HAP-1 (cell line): ENCODE data around the gene CUX1.

ENCODE experiments used
- DNase-seq, 2 experiments: peaks; one replicate each; pipeline ENCODE4 v3.0.0-alpha.2; 2016 to 2020; ENCODE audit warnings: low spot score in 2 of 2
- H3K27me3 ChIP-seq: fragments of 250-450 bp; sonication (Bioruptor Pico); 2 replicates; pipeline ENCODE4 v1.5.1; 2020; ENCODE audit warnings: low read depth, mild to moderate bottlenecking, moderate library complexity
- H3K36me3 ChIP-seq: fragments of 250-450 bp; sonication (Bioruptor Pico); replicated peaks from 2 replicates; pipeline ENCODE4 v1.5.1; 2020; ENCODE audit warnings: mild to moderate bottlenecking
- H3K4me1 ChIP-seq: fragments of 250-450 bp; sonication (Bioruptor Pico); 2 replicates; pipeline ENCODE4 v1.5.1; 2020; ENCODE audit warnings: mild to moderate bottlenecking
- H3K4me3 ChIP-seq: fragments of 250-450 bp; sonication (Bioruptor Pico); 2 replicates; pipeline ENCODE4 v1.5.1; 2020; ENCODE audit warnings: mild to moderate bottlenecking, moderate library complexity
- H3K9me3 ChIP-seq: fragments of 250-450 bp; sonication (Bioruptor Pico); 2 replicates; pipeline ENCODE4 v1.5.1; 2020; ENCODE audit warnings: mild to moderate bottlenecking, moderate library complexity
- in situ Hi-C: fragments of 300-500 bp; cut with MboI; formaldehyde crosslinking; loops from 3 replicates; pipeline ENCODE4 v1.14.3; 2020; ENCODE audit warnings: low sequenced_read_pairs, inconsistent platforms, mixed read lengths

The CUX1 gene

DNA sequence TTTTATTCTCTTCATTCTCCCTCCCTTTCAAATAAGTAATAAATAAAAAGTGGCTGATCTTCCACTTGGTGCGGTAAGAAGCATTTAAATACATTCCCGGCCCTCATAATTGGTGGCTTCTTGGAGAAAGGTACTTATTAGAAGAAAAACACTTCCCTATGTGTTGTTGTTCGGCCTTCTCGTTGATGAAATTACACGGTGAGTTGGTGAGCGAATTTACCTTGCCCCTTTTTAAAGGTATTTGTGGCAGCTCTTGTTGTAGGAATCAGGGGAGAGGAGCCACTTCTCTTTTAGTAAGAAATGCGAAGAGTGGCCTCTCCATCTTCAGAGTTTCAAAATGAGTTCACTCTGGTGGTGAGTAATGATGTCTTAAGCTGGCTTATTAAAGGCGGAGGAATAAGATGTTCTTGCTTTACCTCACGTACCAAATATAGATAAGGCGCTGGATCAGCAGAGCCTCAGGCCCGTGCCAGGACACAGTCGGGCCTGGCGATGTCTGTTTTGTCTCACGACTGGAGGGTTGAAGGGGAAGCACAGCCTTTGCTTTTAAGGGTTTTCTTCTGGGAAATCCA lies 135.9 kb downstream of the CUX1 start:
- Histone ChIP-seq H3K27me3 (no peaks in the 10 kb centered on the region), H3K4me1 (peaks cover 4% of the 10 kb centered on the region; the same call in 1 of the 2 replicates), H3K4me3 (no peak overlapping the region), H3K9me3 (no peaks in the 10 kb centered on the region), H3K36me3 (no peaks in the 10 kb centered on the region)
- no peak for DNase-seq
- in situ Hi-C loops: no loop called here

- H3K4me1 ChIP-seq: peaks cover 4% of the 10 kb centered on the region; the same call in 1 of the 2 replicates
- DNase-seq: no peak
- no peaks in the 10 kb centered on the region for H3K36me3 ChIP-seq
- H3K4me3 ChIP-seq: no peak overlapping the region
- in situ Hi-C loops: no loop called here
- H3K9me3 ChIP-seq: no peaks in the 10 kb centered on the region
- H3K27me3 ChIP-seq: no peaks in the 10 kb centered on the region
Observed at GRCh38 chr7:101954499-101954898, 137.1 kb downstream of the CUX1 start.

DNA sequence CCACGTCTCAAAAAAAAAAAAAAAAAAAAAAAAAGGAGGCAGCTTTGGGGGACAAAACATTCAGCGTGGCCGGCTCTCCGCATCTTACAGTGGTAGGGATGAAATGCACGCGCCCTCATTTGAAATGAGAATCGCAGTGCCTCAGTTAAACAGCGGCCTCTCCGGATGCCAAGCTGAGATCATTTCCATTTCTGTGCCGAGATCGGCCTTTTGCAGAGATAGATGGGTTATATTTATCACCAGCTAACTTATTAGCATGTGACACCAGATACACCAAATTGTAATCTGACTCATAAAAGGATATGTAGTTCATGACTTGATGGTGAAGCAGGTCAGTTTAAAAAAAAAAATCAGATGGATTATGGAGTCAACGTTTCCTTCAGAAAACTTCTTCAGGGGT lies 138.7 kb downstream of the CUX1 start:
- no peaks in the 10 kb centered on the region for H3K9me3 ChIP-seq
- DNase-seq: no peak
- no peaks in the 10 kb centered on the region for H3K36me3 ChIP-seq
- no peak overlapping the region for H3K4me3 ChIP-seq
- no peaks in the 10 kb centered on the region for H3K27me3 ChIP-seq
- H3K4me1 ChIP-seq: peaks cover 4% of the 10 kb centered on the region; the same call in 1 of the 2 replicates
- in situ Hi-C loops: no loop called here

- no peaks in the 10 kb centered on the region for H3K36me3 ChIP-seq
- DNase-seq: no peak
- no peak overlapping the region for H3K4me3 ChIP-seq
- H3K4me1 ChIP-seq: peaks cover 4% of the 10 kb centered on the region; the same call in 1 of the 2 replicates
- in situ Hi-C loops: no loop called here
- H3K27me3 ChIP-seq: no peaks in the 10 kb centered on the region
- H3K9me3 ChIP-seq: no peaks in the 10 kb centered on the region
Observed at GRCh38 chr7:101957744-101958525, 140.5 kb downstream of the CUX1 start.

DNA sequence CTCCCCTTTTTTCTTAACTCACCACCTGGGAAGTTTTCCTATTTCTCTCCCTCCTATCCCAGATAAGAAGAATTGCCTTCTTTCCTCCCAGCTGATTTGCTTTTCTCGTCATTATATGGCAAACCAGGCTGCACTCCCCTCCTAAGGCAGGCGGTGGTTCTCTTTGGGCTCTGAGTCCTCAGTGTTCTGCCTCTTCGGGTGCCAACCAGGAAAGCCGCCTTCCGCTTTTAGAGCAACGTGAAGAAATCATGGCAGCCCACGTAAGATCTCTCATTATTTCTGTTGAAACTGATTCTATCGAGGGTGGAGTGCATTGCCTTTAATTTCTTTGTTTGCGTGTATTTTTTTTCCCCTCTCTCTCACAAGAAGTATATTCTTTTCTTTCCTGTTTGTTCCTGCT lies 141.9 kb downstream of the CUX1 start:
- in situ Hi-C loops: no loop called here
- H3K4me1 ChIP-seq: peaks cover 4% of the 10 kb centered on the region; the same call in 1 of the 2 replicates
- H3K4me3 ChIP-seq: no peak overlapping the region
- H3K27me3 ChIP-seq: no peaks in the 10 kb centered on the region
- H3K36me3 ChIP-seq: no peaks in the 10 kb centered on the region
- DNase-seq: no peak
- no peaks in the 10 kb centered on the region for H3K9me3 ChIP-seq

DNA sequence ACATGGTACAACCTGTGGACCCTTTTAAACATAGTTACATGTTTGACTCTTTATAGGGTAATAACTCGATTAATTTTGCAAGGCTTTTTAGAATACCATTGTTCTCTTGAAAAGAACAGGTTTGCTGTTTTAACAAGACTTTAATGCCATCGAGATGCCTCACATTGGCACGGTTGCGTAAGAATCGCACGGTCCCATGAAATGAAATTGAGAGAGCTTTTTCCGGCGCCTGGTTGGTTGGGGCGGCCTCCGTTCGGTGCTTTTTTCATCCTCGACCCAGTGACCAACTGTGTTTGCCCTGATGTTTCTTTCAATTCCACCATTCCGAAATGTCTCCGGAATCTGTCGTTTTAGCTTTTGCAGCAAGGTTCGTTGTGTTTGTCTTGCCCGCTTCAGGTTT lies 142.4 kb downstream of the CUX1 start:
- H3K27me3 ChIP-seq: no peaks in the 10 kb centered on the region
- in situ Hi-C loops: no loop called here
- H3K36me3 ChIP-seq: no peaks in the 10 kb centered on the region
- H3K9me3 ChIP-seq: no peaks in the 10 kb centered on the region
- H3K4me3 ChIP-seq: no peak overlapping the region
- peaks cover 4% of the 10 kb centered on the region; the same call in 1 of the 2 replicates for H3K4me1 ChIP-seq
- no peak for DNase-seq

DNA sequence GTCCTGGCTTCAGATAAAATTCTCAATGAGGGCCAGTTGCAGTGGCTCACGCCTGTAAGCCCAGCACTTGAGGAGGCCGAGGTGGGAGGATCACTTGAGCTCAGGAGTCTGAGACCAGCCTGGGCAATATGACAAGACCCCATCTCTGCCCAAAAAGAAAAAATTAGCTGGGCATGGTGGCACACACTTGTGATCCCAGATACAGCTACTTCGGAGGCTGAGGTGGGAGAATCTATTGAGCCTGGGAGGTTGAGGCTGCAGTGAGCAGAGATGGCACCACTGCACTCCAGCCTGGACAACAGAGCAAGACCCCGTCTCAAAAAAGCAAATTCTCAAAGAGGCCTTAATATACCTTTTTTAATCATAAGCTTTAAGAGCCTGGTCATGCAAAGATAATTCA lies 142.9 kb downstream of the CUX1 start:
- H3K4me3 ChIP-seq: no peak overlapping the region
- H3K4me1 ChIP-seq: peaks cover 4% of the 10 kb centered on the region; the same call in 1 of the 2 replicates
- in situ Hi-C loops: no loop called here
- DNase-seq: no peak
- no peaks in the 10 kb centered on the region for H3K36me3 ChIP-seq
- no peaks in the 10 kb centered on the region for H3K9me3 ChIP-seq
- no peaks in the 10 kb centered on the region for H3K27me3 ChIP-seq

GRCh38 chr7:101960985-101961708 lies 143.7 kb downstream of the CUX1 start:
- Histone ChIP-seq H3K4me3 (no peak overlapping the region), H3K36me3 (no peaks in the 10 kb centered on the region), H3K9me3 (no peaks in the 10 kb centered on the region), H3K4me1 (peaks cover 4% of the 10 kb centered on the region; the same call in 1 of the 2 replicates), H3K27me3 (no peaks in the 10 kb centered on the region)
- in situ Hi-C loops: no loop called here
- DNase-seq: no peak

DNA sequence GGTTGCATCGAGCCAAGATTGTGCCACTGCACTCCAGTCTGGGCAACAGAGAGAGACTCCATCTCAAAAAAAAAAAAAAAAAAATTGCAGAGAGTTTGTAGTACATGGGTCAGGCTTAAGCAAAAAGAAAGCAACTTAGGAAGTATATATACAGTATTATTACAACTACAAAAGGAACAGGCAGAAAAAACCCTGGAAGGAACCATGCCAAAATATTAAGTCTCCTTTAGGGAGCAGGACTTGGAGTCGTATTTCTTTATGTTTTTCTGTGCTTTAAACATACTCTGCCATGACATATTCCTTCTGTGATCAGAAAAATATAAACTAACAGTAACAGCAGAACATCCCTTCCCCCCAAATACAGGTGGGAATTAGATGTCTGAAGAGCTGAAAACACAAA lies 144.4 kb downstream of the CUX1 start:
- H3K36me3 ChIP-seq: no peaks in the 10 kb centered on the region
- in situ Hi-C loops: no loop called here
- H3K27me3 ChIP-seq: no peaks in the 10 kb centered on the region
- H3K9me3 ChIP-seq: no peaks in the 10 kb centered on the region
- no peak for DNase-seq
- H3K4me3 ChIP-seq: no peak overlapping the region
- H3K4me1 ChIP-seq: peaks cover 4% of the 10 kb centered on the region; the same call in 1 of the 2 replicates

DNA sequence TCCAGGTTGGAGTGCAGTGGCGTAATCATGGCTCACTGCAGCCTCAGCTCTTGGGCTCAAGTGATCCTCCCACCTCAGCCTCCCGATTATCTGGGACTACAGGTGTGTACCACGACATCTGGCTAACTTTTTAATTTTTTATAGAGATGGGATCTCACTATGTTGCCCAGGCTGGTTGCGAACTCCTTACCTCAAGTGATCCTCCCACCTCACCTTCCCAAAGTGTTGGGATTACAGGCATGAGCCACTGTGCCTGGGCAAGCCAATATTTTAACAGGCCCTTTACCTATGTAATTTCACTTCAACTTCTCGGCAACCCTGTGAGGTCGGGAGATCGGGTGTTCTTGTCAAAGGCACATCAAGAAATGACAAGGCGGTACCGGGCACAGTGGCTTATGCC lies 146.3 kb downstream of the CUX1 start:
- H3K27me3 ChIP-seq: no peaks in the 10 kb centered on the region
- in situ Hi-C loops: no loop called here
- H3K36me3 ChIP-seq: no peaks in the 10 kb centered on the region
- no peak overlapping the region for H3K4me3 ChIP-seq
- DNase-seq: no peak
- no peaks in the 10 kb centered on the region for H3K4me1 ChIP-seq
- H3K9me3 ChIP-seq: no peaks in the 10 kb centered on the region

DNA sequence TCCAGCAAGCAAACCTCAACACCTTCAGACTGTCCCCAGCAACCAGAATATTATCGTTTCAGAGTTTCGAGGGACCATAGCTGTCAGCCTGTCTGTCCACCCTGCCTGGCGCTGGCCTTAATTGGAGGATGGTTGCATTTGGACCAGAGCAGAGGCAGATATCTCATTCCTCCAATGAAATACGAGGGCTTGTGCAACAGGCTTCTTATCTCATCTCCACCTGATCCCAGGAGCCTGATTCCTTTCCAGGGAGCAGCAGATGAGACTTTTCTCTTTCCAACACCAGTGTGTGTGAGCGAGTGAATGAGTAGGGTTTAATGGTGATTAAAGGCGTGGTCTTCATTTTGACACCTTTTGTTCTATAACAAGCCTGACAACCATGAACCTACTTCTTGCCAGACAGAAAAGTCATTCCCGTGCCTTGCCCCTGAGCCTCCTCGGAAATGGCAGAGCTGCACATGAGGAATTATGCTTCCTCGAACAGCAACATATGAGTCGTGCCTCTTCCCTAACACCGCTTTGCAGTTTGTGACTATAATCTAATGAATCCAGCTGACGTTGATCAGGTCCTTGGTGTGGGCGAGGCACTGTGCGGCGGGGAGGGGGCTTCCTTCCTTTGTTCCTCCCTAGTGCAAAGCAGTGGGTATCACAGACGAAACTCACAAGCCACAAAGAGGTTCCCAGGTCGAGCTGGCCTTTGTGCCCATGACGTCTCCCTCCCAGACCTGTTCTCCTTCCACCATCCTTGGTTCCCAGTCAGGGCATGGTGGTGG lies 147.4 kb downstream of the CUX1 start:
- no peak overlapping the region for H3K4me3 ChIP-seq
- DNase-seq: no peak
- in situ Hi-C loops: no loop called here
- no peaks in the 10 kb centered on the region for H3K4me1 ChIP-seq
- H3K9me3 ChIP-seq: no peaks in the 10 kb centered on the region
- H3K27me3 ChIP-seq: no peaks in the 10 kb centered on the region
- no peaks in the 10 kb centered on the region for H3K36me3 ChIP-seq

- Histone ChIP-seq H3K36me3 (no peaks in the 10 kb centered on the region), H3K9me3 (no peaks in the 10 kb centered on the region), H3K27me3 (no peaks in the 10 kb centered on the region), H3K4me1 (no peaks in the 10 kb centered on the region), H3K4me3 (no peak overlapping the region)
- no peak for DNase-seq
- in situ Hi-C loops: no loop called here
Observed at GRCh38 chr7:101968720-101969466, 151.5 kb downstream of the CUX1 start.

GRCh38 chr7:101969997-101970585 lies 152.7 kb downstream of the CUX1 start:
- in situ Hi-C loops: no loop called here
- H3K4me3 ChIP-seq: no peak overlapping the region
- no peaks in the 10 kb centered on the region for H3K36me3 ChIP-seq
- H3K9me3 ChIP-seq: no peaks in the 10 kb centered on the region
- DNase-seq: no peak
- no peaks in the 10 kb centered on the region for H3K4me1 ChIP-seq
- H3K27me3 ChIP-seq: no peaks in the 10 kb centered on the region
